ENCODE results near the gene ARL8B. TPM values are rescaled to one million over a fixed set of nuclear protein-coding genes. Genes with fewer than 3 reads are reported as not detected.

Gene ARL8B
- total and polyA plus RNA-seq, 2 experiments from 2014 or later: 47.2 to 72.9 TPM

DNA sequence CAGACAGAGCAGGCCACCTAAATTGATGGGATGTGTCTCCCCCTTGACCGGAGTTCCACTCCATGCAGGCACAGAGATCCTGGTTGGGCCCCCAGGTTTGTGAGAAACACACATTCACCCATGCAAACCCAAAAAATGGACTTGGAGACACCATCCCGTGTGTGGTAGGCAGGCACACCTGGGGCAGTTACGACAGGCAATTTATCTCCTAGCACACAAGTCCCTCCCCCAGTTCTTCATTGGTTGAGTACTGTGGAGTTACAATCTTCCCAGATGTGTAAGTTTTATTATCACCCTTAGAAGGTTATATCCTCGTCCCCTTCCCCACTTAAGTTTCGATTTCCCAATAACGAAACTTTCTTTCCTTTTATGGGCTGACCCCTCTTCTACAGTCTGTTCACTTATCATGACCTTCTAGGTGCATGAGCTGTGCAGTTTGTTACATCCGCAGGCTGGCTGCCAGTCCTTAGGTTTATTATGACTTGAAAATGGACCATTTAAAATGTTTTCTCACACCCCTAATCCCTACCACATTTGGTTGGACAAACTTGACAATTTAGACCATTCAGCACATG lies 27.3 kb downstream of the ARL8B start:
- H3K9ac ChIP-seq: no peak overlapping the region
- H3K79me2 ChIP-seq (ENCODE audit: insufficient read depth): peaks cover 100% of the 10 kb centered on the region
- H2AFZ ChIP-seq: no peak overlapping the region
- no peaks in the 10 kb centered on the region for H3K36me3 ChIP-seq (ENCODE audit: low read depth)
- H3K9me2 ChIP-seq (ENCODE audit: insufficient read depth): no peaks in the 10 kb centered on the region
- H3K4me2 ChIP-seq (ENCODE audit: unreplicated experiment): no peak overlapping the region
- H3K4me3 ChIP-seq: no peak overlapping the region
- peaks cover 22% of the 10 kb centered on the region; the same call in 1 of the 2 replicates for H4K20me1 ChIP-seq (ENCODE audit: insufficient read depth)
- H3K27me3 ChIP-seq (replicated peaks; ENCODE audit: insufficient read depth): no peaks in the 10 kb centered on the region
- no peak overlapping the region for H3K27ac ChIP-seq
- H3K4me1 ChIP-seq (ENCODE audit: insufficient read depth): no peaks in the 10 kb centered on the region
- DNase-seq: no peak
- 91 to 92% methylated on average over 7 of the region's 7 CpGs for WGBS, 2 experiments (ENCODE audit: low coverage in 1 of 2, low lambda C conversion rate in 2 of 2, missing lambda C conversion rate in 2 of 2)
- TF ChIP-seq EZH2phosphoT487 (IDR thresholded peaks at IDR 0.05; ENCODE audit: insufficient read depth, low read depth): no peak
- no peak for TF ChIP-seq EZH2 (IDR thresholded peaks at IDR 0.05; ENCODE audit: insufficient read depth, poor library complexity, severe bottlenecking)
- H3K9me3 ChIP-seq (ENCODE audit: low read depth): no peaks in the 10 kb centered on the region
- H3F3A ChIP-seq (ENCODE audit: insufficient read depth): no peaks in the 10 kb centered on the region
- in situ Hi-C loops (cut with MboI): no loop called here

DNA sequence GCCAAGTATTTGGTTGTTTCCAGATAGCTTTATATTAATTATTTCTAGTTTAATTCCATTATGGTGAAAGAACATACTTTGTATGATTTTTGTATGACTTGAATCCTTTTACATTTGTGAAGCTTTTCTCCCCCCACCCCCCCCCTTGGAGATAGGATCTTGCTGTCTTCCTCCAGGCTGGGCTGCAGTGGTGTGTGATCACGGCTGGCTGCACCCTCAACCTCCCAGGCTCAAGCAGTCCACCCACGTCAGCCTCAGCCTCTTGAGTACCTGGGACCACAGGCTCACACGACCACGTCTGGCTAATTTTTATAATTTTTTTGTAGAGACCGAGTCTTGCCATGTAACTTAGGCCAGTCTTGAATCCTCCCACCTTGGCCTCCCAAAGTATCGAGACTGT lies 29.5 kb downstream of the ARL8B start:
- Histone ChIP-seq H2AFZ (no peak overlapping the region), H3K27ac (no peak overlapping the region), H4K20me1 (ENCODE audit: insufficient read depth) (peaks cover 37% of the 10 kb centered on the region), H3K4me3 (no peak overlapping the region), H3K79me2 (ENCODE audit: insufficient read depth) (peaks cover 100% of the 10 kb centered on the region), H3K36me3 (ENCODE audit: low read depth) (no peaks in the 10 kb centered on the region), H3F3A (ENCODE audit: insufficient read depth) (peaks cover 3% of the 10 kb centered on the region; the same call in 1 of the 2 replicates), H3K9me2 (ENCODE audit: insufficient read depth) (no peaks in the 10 kb centered on the region), H3K9me3 (ENCODE audit: low read depth) (no peaks in the 10 kb centered on the region), H3K9ac (no peak overlapping the region), H3K27me3 (replicated peaks; ENCODE audit: insufficient read depth) (no peaks in the 10 kb centered on the region), H3K4me1 (ENCODE audit: insufficient read depth) (no peaks in the 10 kb centered on the region), H3K4me2 (ENCODE audit: unreplicated experiment) (no peak overlapping the region)
- in situ Hi-C loops (cut with MboI): no loop called here
- DNase-seq: no peak
- TF ChIP-seq EZH2 (IDR thresholded peaks at IDR 0.05; ENCODE audit: insufficient read depth, poor library complexity, severe bottlenecking) (no peak), EZH2phosphoT487 (IDR thresholded peaks at IDR 0.05; ENCODE audit: insufficient read depth, low read depth) (no peak)
- 96 to 98% methylated on average over 6 of the region's 6 CpGs for WGBS, 2 experiments (ENCODE audit: low coverage in 1 of 2, low lambda C conversion rate in 2 of 2, missing lambda C conversion rate in 2 of 2)

DNA sequence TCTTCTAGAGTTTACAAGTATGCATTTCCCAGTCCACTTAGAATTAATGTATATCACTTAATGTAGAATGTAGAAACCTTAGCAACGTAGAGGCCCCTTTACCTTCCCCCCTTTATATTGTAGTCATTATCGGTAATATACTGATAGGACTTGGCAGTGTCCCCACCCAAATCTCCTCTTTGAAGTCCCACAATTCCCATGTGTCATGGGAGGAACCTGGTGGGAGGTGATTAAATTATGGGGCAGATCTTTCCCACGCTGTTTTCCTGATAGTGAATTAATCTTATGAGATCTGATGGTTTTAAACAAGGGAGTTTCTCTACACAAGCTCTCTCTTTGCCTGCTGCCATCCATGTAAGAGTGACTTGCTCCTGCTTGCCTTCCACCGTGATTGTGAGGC lies 31.0 kb downstream of the ARL8B start:
- Histone ChIP-seq H3K36me3 (ENCODE audit: low read depth) (no peaks in the 10 kb centered on the region), H2AFZ (no peak overlapping the region), H3K9me2 (ENCODE audit: insufficient read depth) (no peaks in the 10 kb centered on the region), H3K4me1 (ENCODE audit: insufficient read depth) (no peaks in the 10 kb centered on the region), H3F3A (ENCODE audit: insufficient read depth) (peaks cover 3% of the 10 kb centered on the region; the same call in 1 of the 2 replicates), H3K79me2 (ENCODE audit: insufficient read depth) (peaks cover 100% of the 10 kb centered on the region), H3K4me2 (ENCODE audit: unreplicated experiment) (no peak overlapping the region), H4K20me1 (ENCODE audit: insufficient read depth) (peaks cover 32% of the 10 kb centered on the region), H3K9me3 (ENCODE audit: low read depth) (no peaks in the 10 kb centered on the region), H3K9ac (no peak overlapping the region), H3K4me3 (no peak overlapping the region), H3K27me3 (replicated peaks; ENCODE audit: insufficient read depth) (no peaks in the 10 kb centered on the region), H3K27ac (no peak overlapping the region)
- in situ Hi-C loops (cut with MboI): no loop called here
- WGBS, 2 experiments (ENCODE audit: low coverage in 1 of 2, low lambda C conversion rate in 2 of 2, missing lambda C conversion rate in 2 of 2): 96% methylated on average over 4 of the region's 4 CpGs
- DNase-seq: no peak
- no peak for TF ChIP-seq EZH2 (IDR thresholded peaks at IDR 0.05; ENCODE audit: insufficient read depth, poor library complexity, severe bottlenecking)
- no peak for TF ChIP-seq EZH2phosphoT487 (IDR thresholded peaks at IDR 0.05; ENCODE audit: insufficient read depth, low read depth)

DNA sequence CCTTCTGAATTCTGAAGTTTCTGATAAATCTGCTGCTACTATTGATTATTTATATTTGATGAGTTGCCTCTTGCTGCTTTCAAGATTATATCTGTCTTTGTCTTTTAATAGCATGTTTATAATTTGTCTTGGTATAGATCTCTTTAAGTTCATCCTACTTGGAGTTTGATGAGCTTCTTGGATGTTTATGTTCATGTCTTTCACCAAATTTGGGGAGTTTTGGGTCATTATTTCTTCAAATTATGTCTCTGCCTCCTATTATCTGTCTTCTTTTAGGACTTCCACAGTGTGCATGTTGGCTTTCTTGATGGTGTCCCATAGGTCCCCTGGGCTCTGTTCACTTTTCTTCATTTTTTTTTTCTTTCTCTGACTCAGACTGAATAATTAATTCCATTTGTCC lies 33.1 kb downstream of the ARL8B start:
- Histone ChIP-seq H3K79me2 (ENCODE audit: insufficient read depth) (peaks cover 100% of the 10 kb centered on the region), H3K27ac (no peak overlapping the region), H3K9me3 (ENCODE audit: low read depth) (no peaks in the 10 kb centered on the region), H3K27me3 (replicated peaks; ENCODE audit: insufficient read depth) (no peaks in the 10 kb centered on the region), H3K4me1 (ENCODE audit: insufficient read depth) (no peaks in the 10 kb centered on the region), H2AFZ (no peak overlapping the region), H3F3A (ENCODE audit: insufficient read depth) (peaks cover 3% of the 10 kb centered on the region; the same call in 1 of the 2 replicates), H4K20me1 (ENCODE audit: insufficient read depth) (peaks cover 29% of the 10 kb centered on the region), H3K4me2 (ENCODE audit: unreplicated experiment) (no peak overlapping the region), H3K4me3 (no peak overlapping the region), H3K36me3 (ENCODE audit: low read depth) (no peaks in the 10 kb centered on the region), H3K9ac (no peak overlapping the region), H3K9me2 (ENCODE audit: insufficient read depth) (no peaks in the 10 kb centered on the region)
- TF ChIP-seq EZH2phosphoT487 (IDR thresholded peaks at IDR 0.05; ENCODE audit: insufficient read depth, low read depth): no peak
- TF ChIP-seq EZH2 (IDR thresholded peaks at IDR 0.05; ENCODE audit: insufficient read depth, poor library complexity, severe bottlenecking): no peak
- in situ Hi-C loops (cut with MboI): no loop called here
- peak; percentile 14 for DNase-seq

DNA sequence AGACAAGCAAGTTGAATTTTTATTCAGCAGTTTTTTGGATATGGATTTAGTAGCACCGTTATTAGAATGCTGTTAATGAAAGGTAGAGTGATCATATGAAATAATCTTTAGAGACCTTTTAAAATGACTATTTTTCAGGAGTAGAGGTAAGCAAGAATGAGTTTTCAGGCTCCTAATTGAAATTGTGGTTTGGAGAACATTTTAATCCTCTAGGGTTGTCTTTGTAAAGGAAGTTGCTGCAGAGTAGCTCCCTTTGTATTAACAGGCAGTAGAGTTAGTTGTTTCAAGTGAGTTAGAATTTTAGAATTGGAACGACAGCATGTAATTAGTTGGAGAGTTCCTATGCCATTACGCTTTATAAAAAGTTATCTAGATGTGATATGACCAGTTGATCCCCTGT lies 38.2 kb downstream of the ARL8B start:
- no peaks in the 10 kb centered on the region for H3K36me3 ChIP-seq (ENCODE audit: low read depth)
- no peak overlapping the region for H2AFZ ChIP-seq
- no peak for DNase-seq
- H3K27me3 ChIP-seq (replicated peaks; ENCODE audit: insufficient read depth): no peaks in the 10 kb centered on the region
- peaks cover 100% of the 10 kb centered on the region for H3K79me2 ChIP-seq (ENCODE audit: insufficient read depth)
- no peaks in the 10 kb centered on the region for H3K9me2 ChIP-seq (ENCODE audit: insufficient read depth)
- H3F3A ChIP-seq (ENCODE audit: insufficient read depth): peaks cover 26% of the 10 kb centered on the region
- no peaks in the 10 kb centered on the region for H3K9me3 ChIP-seq (ENCODE audit: low read depth)
- 58 to 65% methylated on average over 3 of the region's 3 CpGs for WGBS, 2 experiments (ENCODE audit: low coverage in 1 of 2, low lambda C conversion rate in 2 of 2, missing lambda C conversion rate in 2 of 2)
- H3K4me2 ChIP-seq (ENCODE audit: unreplicated experiment): peak overlapping the region; percentile 33
- peaks cover 28% of the 10 kb centered on the region for H3K4me1 ChIP-seq (ENCODE audit: insufficient read depth)
- no peak overlapping the region for H3K27ac ChIP-seq
- in situ Hi-C loops (cut with MboI): no loop called here
- H4K20me1 ChIP-seq (ENCODE audit: insufficient read depth): peaks cover 28% of the 10 kb centered on the region
- no peak overlapping the region for H3K9ac ChIP-seq
- TF ChIP-seq EZH2 (IDR thresholded peaks at IDR 0.05; ENCODE audit: insufficient read depth, poor library complexity, severe bottlenecking) (no peak), EZH2phosphoT487 (IDR thresholded peaks at IDR 0.05; ENCODE audit: insufficient read depth, low read depth) (no peak)
- H3K4me3 ChIP-seq: no peak overlapping the region
